H4 (cell line): ENCODE data around the gene DMD. TPM values are rescaled to one million over a fixed set of nuclear protein-coding genes. Genes with fewer than 3 reads are reported as not detected.
A peak's percentile ranks its signal among the peaks of the same experiment; 100 is the strongest.

Experiments used
- DNase-seq: peaks from one replicate; pipeline ENCODE4 v3.0.0-alpha.2; 2015; ENCODE audit warnings: low spot score
- total RNA-seq: library from RNA; depleted of rRNA; stranded (reverse); fragments of >200 nt; shearing (Covaris generic); gene quantifications from 2 replicates; pipeline ENCODE4 v1.2.3, GENCODE V29; 2014

The DMD gene
- total RNA-seq, 1 experiment from 2014 or later = 13.3 TPM

- no peak for DNase-seq
Observed at GRCh38 chrX:31127716-31128115, 2083.6 kb downstream of the DMD start.

GRCh38 chrX:31126205-31126604, 2085.1 kb downstream of the DMD start:
- DNase-seq = peak; percentile 9

DNA sequence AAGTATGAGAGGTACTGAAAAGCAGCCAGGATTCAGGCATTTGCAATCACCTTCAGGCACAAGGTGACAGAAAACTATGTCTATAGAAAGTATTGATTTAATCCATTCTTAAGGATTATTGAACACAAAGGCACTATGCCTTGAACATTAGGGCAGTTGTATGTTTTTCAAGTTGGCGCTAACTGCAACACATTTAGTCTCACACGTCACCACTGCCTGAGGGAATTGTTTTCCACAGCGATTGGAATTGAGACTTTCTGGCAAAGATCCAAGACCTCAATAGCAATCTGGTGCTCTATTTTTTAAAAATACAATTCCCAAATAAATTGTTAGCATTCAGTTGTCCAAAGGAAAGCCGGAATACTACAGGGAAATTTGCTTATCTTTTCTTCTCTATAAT, 2086.8 kb downstream of the DMD start:
- no peak for DNase-seq

DNA sequence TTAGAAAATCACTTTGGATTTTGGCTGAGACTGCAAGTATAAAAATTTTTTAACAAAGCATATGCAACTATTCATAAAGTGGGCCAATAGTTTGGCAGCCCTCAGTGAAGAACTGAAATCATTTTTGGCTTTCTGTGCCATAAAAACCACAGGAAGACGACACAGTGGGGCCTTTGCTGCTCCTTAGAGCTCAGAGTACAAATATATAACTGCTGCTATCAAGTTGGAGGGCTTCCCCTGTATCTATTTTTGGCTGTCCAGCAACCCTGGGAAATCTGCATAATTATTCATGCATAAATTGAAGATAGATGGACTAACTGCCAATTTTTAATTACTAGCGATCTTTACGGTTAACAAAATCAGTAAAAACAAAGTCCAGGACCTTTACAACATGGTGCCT, 2088.0 kb downstream of the DMD start:
- DNase-seq = no peak

DNA sequence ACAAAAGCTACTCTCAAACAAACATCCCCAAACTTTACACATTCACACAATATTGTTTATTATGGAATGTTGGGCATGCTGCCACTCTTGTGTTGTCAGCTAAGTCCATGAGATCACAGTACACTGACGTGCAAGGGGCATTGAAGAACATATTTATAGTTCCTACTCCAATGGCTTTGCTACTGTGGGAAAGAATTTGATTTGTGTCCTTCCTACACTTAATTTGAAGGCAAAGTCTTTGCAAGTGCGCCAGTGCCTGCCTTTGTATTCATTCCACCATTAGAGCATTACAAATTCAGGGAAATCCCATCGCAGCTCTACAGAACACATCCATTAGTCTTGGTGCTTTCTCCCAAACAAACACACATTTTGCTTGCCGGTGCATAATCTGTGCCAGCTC, 2094.1 kb downstream of the DMD start:
- no peak for DNase-seq

GRCh38 chrX:31115398-31115797, 2096.0 kb downstream of the DMD start:
- DNase-seq = no peak

GRCh38 chrX:31114858-31115257, 2096.5 kb downstream of the DMD start:
- no peak for DNase-seq

DNA sequence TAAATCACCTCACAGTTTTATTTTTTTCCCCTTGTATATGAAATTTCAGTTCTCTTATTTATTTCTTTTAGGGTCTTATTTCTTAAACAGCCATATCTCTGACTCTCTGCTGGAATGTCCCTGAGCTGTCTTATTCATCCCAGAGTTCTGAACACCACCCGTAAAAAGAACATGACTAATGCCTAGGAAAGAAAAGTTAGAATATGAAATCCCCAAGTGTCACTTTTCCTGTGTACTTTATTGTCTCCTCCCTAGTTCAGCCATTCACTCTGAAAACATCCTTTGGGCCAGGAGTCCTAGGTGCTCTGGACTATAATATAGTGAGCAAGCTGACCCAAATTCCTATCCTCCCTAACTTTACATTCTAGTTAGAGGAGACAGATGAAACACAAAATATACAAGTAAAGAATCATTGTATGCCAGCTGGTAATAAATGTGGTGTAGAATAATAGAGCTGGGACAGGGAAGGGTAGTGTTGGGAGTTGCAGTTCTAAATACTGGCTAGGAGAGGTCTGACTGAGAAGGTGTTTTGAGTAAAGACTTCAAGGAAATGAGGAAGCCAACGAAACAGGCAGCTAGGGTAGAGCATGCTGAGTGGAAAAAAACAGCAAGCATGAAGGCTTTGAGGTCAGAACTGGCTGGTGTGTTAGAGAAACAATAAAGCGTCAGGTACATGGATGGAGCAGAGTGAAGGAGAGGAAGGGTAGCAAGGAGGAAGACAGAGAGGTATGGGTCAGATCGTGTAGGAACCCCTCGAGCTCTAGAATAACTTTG, 2098.9 kb downstream of the DMD start:
- no peak for DNase-seq

GRCh38 chrX:31110657-31111056, 2100.7 kb downstream of the DMD start:
- no peak for DNase-seq

GRCh38 chrX:31099536-31100090, 2111.7 kb downstream of the DMD start:
- DNase-seq = no peak

DNA sequence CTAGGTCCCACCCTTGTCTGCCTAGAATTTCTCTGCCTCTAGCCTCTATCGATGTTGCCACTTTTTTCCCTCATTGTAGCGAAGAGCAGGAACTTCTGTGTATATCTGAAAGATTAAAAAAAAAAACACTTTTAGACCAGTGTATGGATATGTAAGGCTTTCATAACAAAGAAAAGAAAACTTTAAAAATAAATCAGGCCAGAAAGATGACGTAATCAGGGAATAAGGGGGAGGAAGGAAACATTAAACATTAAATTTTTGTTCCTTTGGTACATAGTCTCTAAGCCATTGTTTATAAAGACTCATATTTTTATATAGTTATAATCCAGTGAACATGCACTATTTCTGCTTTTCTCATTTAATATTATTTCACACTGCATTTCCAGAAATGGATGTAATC, 2113.3 kb downstream of the DMD start:
- no peak for DNase-seq

DNA sequence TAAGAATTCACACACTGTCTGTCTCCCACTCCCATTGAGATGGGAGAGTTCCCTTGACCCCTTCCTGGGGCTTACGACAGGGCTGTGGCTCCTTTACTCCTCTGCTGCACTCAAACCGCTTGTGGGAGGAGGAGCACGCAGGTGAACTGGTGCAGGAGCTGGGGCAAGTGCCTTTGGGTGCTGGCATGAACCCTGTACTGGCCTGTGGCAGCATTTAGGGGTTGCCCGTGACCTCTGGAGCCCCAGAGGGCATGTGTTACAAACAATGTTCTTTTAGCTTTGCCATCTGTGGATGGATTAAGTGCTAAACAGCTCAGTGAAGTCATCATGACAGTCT, 2117.7 kb downstream of the DMD start:
- DNase-seq = no peak

GRCh38 chrX:31092970-31093638, 2118.2 kb downstream of the DMD start:
- DNase-seq = no peak

- DNase-seq = no peak
Observed at GRCh38 chrX:31092476-31092875, 2118.9 kb downstream of the DMD start.

GRCh38 chrX:31091819-31092218, 2119.5 kb downstream of the DMD start:
- no peak for DNase-seq

GRCh38 chrX:31074522-31074921, 2136.8 kb downstream of the DMD start:
- no peak for DNase-seq

GRCh38 chrX:31071725-31072124, 2139.6 kb downstream of the DMD start, which contains the start of gene FTHL17:
Gene FTHL17 (minus strand): TSS chrX:31072041. CDS start chrX:31071953, 88 bp downstream.
- no peak for DNase-seq

GRCh38 chrX:31071262-31071661, 2140.1 kb downstream of the DMD start:
- no peak for DNase-seq

- no peak for DNase-seq
Observed at GRCh38 chrX:31070057-31070468, 2141.3 kb downstream of the DMD start.
